Sigmoid colon (tissue), 4 donors: Measurements from ENCODE around the gene ZC3H8.

Experiments
- EP300 ChIP-seq, 4 donors: sonication (generic); formaldehyde crosslinking; IDR thresholded peaks; one replicate each; pipeline ENCODE4 v1.6.1; 2017; ENCODE audit warnings: antibody characterized with exemption in 4 of 4
- POLR2A ChIP-seq, 2 donors: fragments of 450-650 bp; IDR thresholded peaks; one replicate each; pipeline ENCODE4 v1.6.1; 2016; ENCODE audit warnings: antibody characterized with exemption in 2 of 2, mild to moderate bottlenecking in 2 of 2, moderate library complexity in 2 of 2
- POLR2AphosphoS5 ChIP-seq, 4 donors: sonication (generic); formaldehyde crosslinking; IDR thresholded peaks; one replicate each; pipeline ENCODE4 v1.6.1; 2017; ENCODE audit warnings: antibody characterized with exemption in 4 of 4
- TF ChIP-seq, protein P1 (sequence below), 4 experiments: fragments of 450-650 bp in 3 of 4; fragments of 200-600 bp in 1 of 4; IDR thresholded peaks; one replicate each; pipeline ENCODE4 v1.5.1; 2016 to 2019; ENCODE audit warnings: antibody characterized with exemption in 4 of 4, mild to moderate bottlenecking in 3 of 4, moderate library complexity in 2 of 4

DNA sequence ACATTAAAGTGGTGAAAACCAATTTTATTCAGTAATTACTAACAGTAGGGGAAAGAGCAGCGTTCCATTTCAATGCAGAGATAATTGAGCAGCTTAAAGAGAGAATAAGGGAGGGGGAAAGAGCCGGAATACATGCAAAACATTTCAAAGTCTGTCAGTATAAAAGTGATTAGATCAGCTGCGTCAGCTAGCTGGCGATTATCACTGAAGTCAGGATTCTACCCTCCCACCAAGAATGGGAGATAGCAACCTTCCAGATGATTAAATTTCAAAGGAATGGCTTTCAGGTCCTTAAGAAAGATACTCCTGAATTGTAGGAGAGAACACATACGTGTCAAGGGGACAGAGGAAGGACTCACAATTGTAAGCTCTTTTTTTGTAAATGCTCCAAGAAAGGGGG is 17.8 kb upstream of the ZC3H8 start:
- TF ChIP-seq POLR2A (IDR thresholded peaks at IDR 0.05): no peak
- TF ChIP-seq, protein P1, sequence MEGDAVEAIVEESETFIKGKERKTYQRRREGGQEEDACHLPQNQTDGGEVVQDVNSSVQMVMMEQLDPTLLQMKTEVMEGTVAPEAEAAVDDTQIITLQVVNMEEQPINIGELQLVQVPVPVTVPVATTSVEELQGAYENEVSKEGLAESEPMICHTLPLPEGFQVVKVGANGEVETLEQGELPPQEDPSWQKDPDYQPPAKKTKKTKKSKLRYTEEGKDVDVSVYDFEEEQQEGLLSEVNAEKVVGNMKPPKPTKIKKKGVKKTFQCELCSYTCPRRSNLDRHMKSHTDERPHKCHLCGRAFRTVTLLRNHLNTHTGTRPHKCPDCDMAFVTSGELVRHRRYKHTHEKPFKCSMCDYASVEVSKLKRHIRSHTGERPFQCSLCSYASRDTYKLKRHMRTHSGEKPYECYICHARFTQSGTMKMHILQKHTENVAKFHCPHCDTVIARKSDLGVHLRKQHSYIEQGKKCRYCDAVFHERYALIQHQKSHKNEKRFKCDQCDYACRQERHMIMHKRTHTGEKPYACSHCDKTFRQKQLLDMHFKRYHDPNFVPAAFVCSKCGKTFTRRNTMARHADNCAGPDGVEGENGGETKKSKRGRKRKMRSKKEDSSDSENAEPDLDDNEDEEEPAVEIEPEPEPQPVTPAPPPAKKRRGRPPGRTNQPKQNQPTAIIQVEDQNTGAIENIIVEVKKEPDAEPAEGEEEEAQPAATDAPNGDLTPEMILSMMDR (IDR thresholded peaks at IDR 0.05): no peak
- TF ChIP-seq POLR2AphosphoS5 (IDR thresholded peaks at IDR 0.05): no peak
- TF ChIP-seq EP300 (IDR thresholded peaks at IDR 0.05): no peak
